Endothelial cell of umbilical vein (primary cell): ENCODE results near the gene PRTN3.

Experiments
- CTCF ChIP-seq, 2 donors: IDR thresholded peaks; 1 replicate in 1 of 2; 2 replicates in 1 of 2; pipeline ENCODE4 v1.5.1; 2011; ENCODE audit warnings: low read length in 2 of 2, mild to moderate bottlenecking in 2 of 2, moderate library complexity in 2 of 2, control low read depth in 1 of 2, inconsistent platforms in 1 of 2, low read depth in 1 of 2; ENCODE audit not compliant: insufficient read depth in 1 of 2; ENCODE audit errors: extremely low read depth in 1 of 2
- EZH2 ChIP-seq: IDR thresholded peaks from 2 replicates; pipeline ENCODE4 v1.6.1; 2012; ENCODE audit warnings: borderline replicate concordance, low read depth, mild to moderate bottlenecking, moderate library complexity, low read length, inconsistent platforms; ENCODE audit not compliant: severe bottlenecking
- MAX ChIP-seq: IDR thresholded peaks from 2 replicates; pipeline ENCODE4 v1.6.1; 2011; ENCODE audit not compliant: insufficient read depth, insufficient read length

GRCh38 chr19:845707-846521 lies 5.1 kb downstream of the PRTN3 start:
- TF ChIP-seq MAX (no peak), CTCF (IDR thresholded peaks at IDR 0.05; ENCODE audit: extremely low read depth in 1 of 2, insufficient read depth in 1 of 2, low read depth in 1 of 2, low read length in 2 of 2) (no peak), EZH2 (no peak)
